ENCODE measurements around the gene AHCYL2. TPM values are rescaled to one million over a fixed set of nuclear protein-coding genes. Genes with fewer than 3 reads are reported as not detected.
A peak's percentile ranks its signal among the peaks of the same experiment; 100 is the strongest.

AHCYL2 gene
- total RNA-seq, 1 donor from 2014 or later: 26.0 TPM

DNA sequence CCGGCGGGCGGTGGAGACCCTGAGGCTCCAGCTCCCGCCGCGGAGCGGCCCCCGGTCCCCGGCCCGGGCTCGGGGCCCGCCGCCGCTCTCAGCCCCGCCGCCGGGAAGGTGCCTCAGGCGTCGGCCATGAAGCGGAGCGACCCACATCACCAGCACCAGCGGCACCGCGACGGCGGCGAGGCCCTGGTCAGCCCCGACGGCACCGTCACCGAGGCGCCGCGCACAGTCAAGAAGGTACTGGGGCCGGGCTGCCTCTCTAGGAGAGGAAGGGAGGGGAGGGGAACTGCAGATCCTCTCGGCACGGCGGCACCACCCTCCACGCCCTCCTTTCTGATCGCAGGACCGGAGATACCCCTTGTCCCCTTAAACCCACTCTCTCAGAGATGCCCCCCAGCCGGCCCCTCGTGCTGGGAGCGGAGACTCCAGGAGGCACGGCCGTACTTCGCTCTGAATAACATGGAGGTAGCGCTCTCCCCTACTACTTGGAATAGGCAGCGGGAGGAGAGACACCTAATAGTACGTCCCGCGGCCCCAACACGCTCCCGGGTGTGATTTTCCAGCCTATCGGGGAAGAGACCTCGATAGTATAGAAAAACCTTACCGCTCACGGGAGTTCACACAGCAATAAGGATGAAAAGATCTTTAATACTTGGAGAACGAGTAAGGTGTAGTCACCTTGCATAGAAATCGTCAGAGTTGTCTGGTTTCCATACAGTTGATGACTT lies 538 bp downstream of the AHCYL2 start:
- H3K27ac Mint-ChIP-seq: peak overlapping the region; percentile 92
- TF ChIP-seq, protein P1, sequence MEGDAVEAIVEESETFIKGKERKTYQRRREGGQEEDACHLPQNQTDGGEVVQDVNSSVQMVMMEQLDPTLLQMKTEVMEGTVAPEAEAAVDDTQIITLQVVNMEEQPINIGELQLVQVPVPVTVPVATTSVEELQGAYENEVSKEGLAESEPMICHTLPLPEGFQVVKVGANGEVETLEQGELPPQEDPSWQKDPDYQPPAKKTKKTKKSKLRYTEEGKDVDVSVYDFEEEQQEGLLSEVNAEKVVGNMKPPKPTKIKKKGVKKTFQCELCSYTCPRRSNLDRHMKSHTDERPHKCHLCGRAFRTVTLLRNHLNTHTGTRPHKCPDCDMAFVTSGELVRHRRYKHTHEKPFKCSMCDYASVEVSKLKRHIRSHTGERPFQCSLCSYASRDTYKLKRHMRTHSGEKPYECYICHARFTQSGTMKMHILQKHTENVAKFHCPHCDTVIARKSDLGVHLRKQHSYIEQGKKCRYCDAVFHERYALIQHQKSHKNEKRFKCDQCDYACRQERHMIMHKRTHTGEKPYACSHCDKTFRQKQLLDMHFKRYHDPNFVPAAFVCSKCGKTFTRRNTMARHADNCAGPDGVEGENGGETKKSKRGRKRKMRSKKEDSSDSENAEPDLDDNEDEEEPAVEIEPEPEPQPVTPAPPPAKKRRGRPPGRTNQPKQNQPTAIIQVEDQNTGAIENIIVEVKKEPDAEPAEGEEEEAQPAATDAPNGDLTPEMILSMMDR (IDR thresholded peaks at IDR 0.05; ENCODE audit: unreplicated experiment): no peak
- peaks cover 32% of the 10 kb centered on the region for H3K4me1 Mint-ChIP-seq (ENCODE audit: low read depth)
- DNase-seq (ENCODE audit: low spot score, unreplicated experiment): peak; percentile 44
- H3K27me3 Mint-ChIP-seq: peaks cover 12% of the 10 kb centered on the region
- no peaks in the 10 kb centered on the region for H3K36me3 Mint-ChIP-seq (ENCODE audit: insufficient read depth)
- H3K9me3 Mint-ChIP-seq (ENCODE audit: low read depth): no peaks in the 10 kb centered on the region
- peak overlapping the region; percentile 91 for H3K4me3 Mint-ChIP-seq (ENCODE audit: low read depth)

- peak overlapping the region; percentile 92 for H3K27ac Mint-ChIP-seq
- TF ChIP-seq, protein P1 (IDR thresholded peaks at IDR 0.05; ENCODE audit: unreplicated experiment): no peak
Observed at GRCh38 chr7:129225931-129226572, 1.2 kb downstream of the AHCYL2 start.

GRCh38 chr7:129227646-129228578 lies 3.1 kb downstream of the AHCYL2 start:
- DNase-seq (ENCODE audit: low spot score, unreplicated experiment): no peak
- no peaks in the 10 kb centered on the region for H3K36me3 Mint-ChIP-seq (ENCODE audit: insufficient read depth)
- H3K27me3 Mint-ChIP-seq: peaks cover 10% of the 10 kb centered on the region
- H3K4me3 Mint-ChIP-seq (ENCODE audit: low read depth): no peak overlapping the region
- TF ChIP-seq, protein P1 (IDR thresholded peaks at IDR 0.05; ENCODE audit: unreplicated experiment): no peak
- H3K4me1 Mint-ChIP-seq (ENCODE audit: low read depth): peaks cover 32% of the 10 kb centered on the region
- no peaks in the 10 kb centered on the region for H3K9me3 Mint-ChIP-seq (ENCODE audit: low read depth)
- H3K27ac Mint-ChIP-seq: peak overlapping the region; percentile 19

More at GRCh38 chr7:129225931-129226572, 1.2 kb downstream of the AHCYL2 start:
- no peak for DNase-seq (ENCODE audit: low spot score, unreplicated experiment)
- peaks cover 12% of the 10 kb centered on the region for H3K27me3 Mint-ChIP-seq
- no peaks in the 10 kb centered on the region for H3K36me3 Mint-ChIP-seq (ENCODE audit: insufficient read depth)
- H3K4me3 Mint-ChIP-seq (ENCODE audit: low read depth): peak overlapping the region; percentile 91
- no peaks in the 10 kb centered on the region for H3K9me3 Mint-ChIP-seq (ENCODE audit: low read depth)
- peaks cover 32% of the 10 kb centered on the region for H3K4me1 Mint-ChIP-seq (ENCODE audit: low read depth)

DNA sequence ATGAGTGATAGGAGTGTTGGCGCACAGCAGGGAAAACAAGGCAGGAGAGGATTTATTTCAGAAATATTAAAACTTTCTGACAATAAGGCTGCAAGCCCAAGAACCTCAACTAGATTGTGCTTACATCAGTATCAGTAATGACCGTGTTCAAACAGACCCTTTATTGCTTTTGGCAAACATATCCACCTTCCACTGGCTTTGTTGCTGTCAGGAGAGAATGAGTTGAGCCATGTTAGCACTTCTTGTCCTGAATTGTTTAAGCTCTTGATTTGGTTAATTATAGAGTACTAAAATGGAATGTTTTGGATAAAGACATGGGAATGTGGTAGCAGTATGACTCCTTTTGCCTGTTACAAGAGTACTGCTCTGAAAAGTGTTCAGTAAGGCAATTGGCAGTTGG lies 3.8 kb downstream of the AHCYL2 start:
- no peaks in the 10 kb centered on the region for H3K9me3 Mint-ChIP-seq (ENCODE audit: low read depth)

More for the DNA sequence above, 3.8 kb downstream of the AHCYL2 start:
- no peaks in the 10 kb centered on the region for H3K36me3 Mint-ChIP-seq (ENCODE audit: insufficient read depth)
- H3K4me1 Mint-ChIP-seq (ENCODE audit: low read depth): peaks cover 32% of the 10 kb centered on the region
- peak overlapping the region; percentile 19 for H3K27ac Mint-ChIP-seq
- DNase-seq (ENCODE audit: low spot score, unreplicated experiment): no peak
- H3K27me3 Mint-ChIP-seq: peaks cover 10% of the 10 kb centered on the region
- TF ChIP-seq, protein P1 (IDR thresholded peaks at IDR 0.05; ENCODE audit: unreplicated experiment): no peak
- H3K4me3 Mint-ChIP-seq (ENCODE audit: low read depth): no peak overlapping the region
